Activated naive CD4-positive, alpha-beta T cell treated with anti-CD3 and anti-CD28 coated beads, Interleukin-2, amount 10 ng/mL, durations not matched to agents 7 days and 5 days (primary cell): ENCODE data around the gene NCOA5.
"Not testable (repeated sequence)": the region's sequence is repeated elsewhere in the genome, so short reads cannot be mapped to it uniquely, and the experiment has no call there.

Experiments
- CTCF ChIA-PET: fragments of 350-600 bp; sonication (Branson Sonifier 250); formaldehyde crosslinking; loops from one replicate; lab custom pipeline; 2021; ENCODE audit warnings: antibody characterized with exemption; lab: Charles Lee
- DNase-seq: peaks from one replicate; pipeline ENCODE4 v3.0.0-alpha.2; 2020
- H3K27ac Mint-ChIP-seq: one replicate; pipeline ENCODE4 v1.8.0; 2021; ENCODE audit warnings: mild to moderate bottlenecking, moderate library complexity, mixed read lengths
- H3K27me3 Mint-ChIP-seq: one replicate; pipeline ENCODE4 v1.8.0; 2021; ENCODE audit warnings: mild to moderate bottlenecking, mixed read lengths
- H3K36me3 Mint-ChIP-seq: one replicate; pipeline ENCODE4 v1.8.0; 2021; ENCODE audit warnings: mixed read lengths
- H3K4me1 Mint-ChIP-seq: one replicate; pipeline ENCODE4 v1.8.0; 2021; ENCODE audit warnings: mixed read lengths
- H3K4me3 Mint-ChIP-seq: one replicate; pipeline ENCODE4 v1.8.0; 2021; ENCODE audit warnings: mild to moderate bottlenecking, moderate library complexity, mixed read lengths
- H3K9me3 Mint-ChIP-seq: one replicate; pipeline ENCODE4 v1.8.0; 2021; ENCODE audit warnings: mixed read lengths

Gene NCOA5

GRCh38 chr20:46091622-46092535 lies 2.1 kb upstream of the NCOA5 start:
- peaks cover 31% of the 10 kb centered on the region for H3K4me1 Mint-ChIP-seq
- not testable (repeated sequence) for H3K27ac Mint-ChIP-seq, H3K4me3 Mint-ChIP-seq, DNase-seq, H3K36me3 Mint-ChIP-seq, H3K9me3 Mint-ChIP-seq, H3K27me3 Mint-ChIP-seq
- CTCF ChIA-PET: interaction anchor here (0.8 to 1.1 kb wide), 2 partner anchors 65 to 79 kb away, joined by 3 read pairs; no protein-coding TSS in a partner anchor

- peaks cover 44% of the 10 kb centered on the region for H3K4me1 Mint-ChIP-seq
- peak overlapping the region; percentile 88 for H3K27ac Mint-ChIP-seq
- peaks cover 7% of the 10 kb centered on the region for H3K36me3 Mint-ChIP-seq
- H3K27me3 Mint-ChIP-seq: no peaks in the 10 kb centered on the region
- peak overlapping the region; percentile 83 for H3K4me3 Mint-ChIP-seq
- CTCF ChIA-PET: interaction anchor here (0.8 to 2.3 kb wide), 5 partner anchors 9 to 76 kb away, joined by 3 to 17 read pairs (median 5); no protein-coding TSS in a partner anchor
- DNase-seq: no peak
- no peaks in the 10 kb centered on the region for H3K9me3 Mint-ChIP-seq
Observed at GRCh38 chr20:46089167-46089416, 670 bp downstream of the NCOA5 start.

- H3K4me1 Mint-ChIP-seq: peaks cover 44% of the 10 kb centered on the region
- CTCF ChIA-PET: interaction anchor here (0.8 to 2.3 kb wide), 6 partner anchors 8 to 102 kb away, joined by 3 to 17 read pairs (median 5); no protein-coding TSS in a partner anchor
- no peak for DNase-seq
- peak overlapping the region; percentile 83 for H3K4me3 Mint-ChIP-seq
- H3K36me3 Mint-ChIP-seq: peaks cover 7% of the 10 kb centered on the region
- H3K27me3 Mint-ChIP-seq: no peaks in the 10 kb centered on the region
- no peaks in the 10 kb centered on the region for H3K9me3 Mint-ChIP-seq
- peak overlapping the region; percentile 88 for H3K27ac Mint-ChIP-seq
Observed at GRCh38 chr20:46088409-46089166, 1.2 kb downstream of the NCOA5 start.

GRCh38 chr20:46087161-46087560 lies 2.6 kb downstream of the NCOA5 start:
- no peak for DNase-seq
- Mint-ChIP-seq H3K36me3 (peaks cover 7% of the 10 kb centered on the region), H3K9me3 (no peaks in the 10 kb centered on the region), H3K27ac (no peak overlapping the region), H3K27me3 (no peaks in the 10 kb centered on the region), H3K4me1 (peaks cover 44% of the 10 kb centered on the region), H3K4me3 (no peak overlapping the region)
- CTCF ChIA-PET: interaction anchor here (2.0 to 2.3 kb wide), 2 partner anchors 63 to 72 kb away, joined by 5 to 17 read pairs; no protein-coding TSS in a partner anchor

- CTCF ChIA-PET: interaction anchor here (0.8 to 1.8 kb wide), 4 partner anchors 63 to 98 kb away, joined by 3 to 8 read pairs (median 4); no protein-coding TSS in a partner anchor
- H3K27me3 Mint-ChIP-seq: no peaks in the 10 kb centered on the region
- no peak overlapping the region for H3K4me3 Mint-ChIP-seq
- no peak overlapping the region for H3K27ac Mint-ChIP-seq
- no peak for DNase-seq
- H3K4me1 Mint-ChIP-seq: peaks cover 40% of the 10 kb centered on the region
- H3K9me3 Mint-ChIP-seq: no peaks in the 10 kb centered on the region
- peaks cover 7% of the 10 kb centered on the region for H3K36me3 Mint-ChIP-seq
Observed at GRCh38 chr20:46085179-46085851, 4.4 kb downstream of the NCOA5 start.

GRCh38 chr20:46084805-46085178 lies 5.0 kb downstream of the NCOA5 start:
- peaks cover 35% of the 10 kb centered on the region for H3K4me1 Mint-ChIP-seq
- H3K4me3 Mint-ChIP-seq: no peak overlapping the region
- CTCF ChIA-PET: interaction anchor here (0.8 to 1.8 kb wide), 4 partner anchors 62 to 98 kb away, joined by 3 to 8 read pairs (median 4); no protein-coding TSS in a partner anchor
- no peak for DNase-seq
- no peaks in the 10 kb centered on the region for H3K27me3 Mint-ChIP-seq
- H3K36me3 Mint-ChIP-seq: peaks cover 7% of the 10 kb centered on the region
- no peaks in the 10 kb centered on the region for H3K9me3 Mint-ChIP-seq
- no peak overlapping the region for H3K27ac Mint-ChIP-seq

GRCh38 chr20:46083531-46084061 lies 6.2 kb downstream of the NCOA5 start:
- no peak for DNase-seq
- Mint-ChIP-seq H3K36me3 (peaks cover 7% of the 10 kb centered on the region), H3K27ac (no peak overlapping the region), H3K27me3 (no peaks in the 10 kb centered on the region), H3K4me1 (peaks cover 31% of the 10 kb centered on the region), H3K4me3 (no peak overlapping the region), H3K9me3 (no peaks in the 10 kb centered on the region)
- CTCF ChIA-PET: interaction anchor here (1.8 kb wide), 1 partner anchor 96 kb away, joined by 8 read pairs; no protein-coding TSS in a partner anchor

GRCh38 chr20:46083101-46083500 lies 6.7 kb downstream of the NCOA5 start:
- Mint-ChIP-seq H3K27ac (no peak overlapping the region), H3K36me3 (peaks cover 6% of the 10 kb centered on the region), H3K4me1 (peaks cover 26% of the 10 kb centered on the region), H3K9me3 (no peaks in the 10 kb centered on the region), H3K4me3 (no peak overlapping the region), H3K27me3 (no peaks in the 10 kb centered on the region)
- DNase-seq: no peak
- CTCF ChIA-PET: interaction anchor here (1.0 kb wide), 1 partner anchor 16 kb away, joined by 3 read pairs; no protein-coding TSS in a partner anchor

GRCh38 chr20:46081074-46081473 lies 8.7 kb downstream of the NCOA5 start:
- no peak for DNase-seq
- Mint-ChIP-seq H3K27ac (no peak overlapping the region), H3K27me3 (no peaks in the 10 kb centered on the region), H3K36me3 (peaks cover 3% of the 10 kb centered on the region), H3K4me3 (no peak overlapping the region), H3K9me3 (no peaks in the 10 kb centered on the region), H3K4me1 (peaks cover 7% of the 10 kb centered on the region)
- CTCF ChIA-PET: interaction anchor here (1.5 kb wide), 1 partner anchor 66 kb away, joined by 3 read pairs; no protein-coding TSS in a partner anchor

- H3K27me3 Mint-ChIP-seq: no peaks in the 10 kb centered on the region
Observed at GRCh38 chr20:46078954-46079353, 10.8 kb downstream of the NCOA5 start.

GRCh38 chr20:46077642-46078305 lies 12.0 kb downstream of the NCOA5 start:
- H3K36me3 Mint-ChIP-seq: peaks cover 16% of the 10 kb centered on the region
- no peak overlapping the region for H3K27ac Mint-ChIP-seq
- no peak overlapping the region for H3K4me3 Mint-ChIP-seq
- DNase-seq: no peak
- CTCF ChIA-PET: no interaction called here
- no peaks in the 10 kb centered on the region for H3K9me3 Mint-ChIP-seq
- no peaks in the 10 kb centered on the region for H3K27me3 Mint-ChIP-seq
- peaks cover 2% of the 10 kb centered on the region for H3K4me1 Mint-ChIP-seq

More at GRCh38 chr20:46078954-46079353, 10.8 kb downstream of the NCOA5 start:
- CTCF ChIA-PET: interaction anchor here (0.7 kb wide), 1 partner anchor 10 kb away, joined by 3 read pairs; no protein-coding TSS in a partner anchor
- H3K27ac Mint-ChIP-seq: no peak overlapping the region
- peaks cover 13% of the 10 kb centered on the region for H3K36me3 Mint-ChIP-seq
- H3K4me3 Mint-ChIP-seq: no peak overlapping the region
- H3K9me3 Mint-ChIP-seq: no peaks in the 10 kb centered on the region
- no peak for DNase-seq
- H3K4me1 Mint-ChIP-seq: no peaks in the 10 kb centered on the region

- no peaks in the 10 kb centered on the region for H3K9me3 Mint-ChIP-seq
- no peak overlapping the region for H3K4me3 Mint-ChIP-seq
- H3K27me3 Mint-ChIP-seq: no peaks in the 10 kb centered on the region
- DNase-seq: no peak
- H3K27ac Mint-ChIP-seq: no peak overlapping the region
- H3K4me1 Mint-ChIP-seq: peaks cover 2% of the 10 kb centered on the region
- CTCF ChIA-PET: no interaction called here
- H3K36me3 Mint-ChIP-seq: peaks cover 16% of the 10 kb centered on the region
Observed at GRCh38 chr20:46076806-46077205, 13.0 kb downstream of the NCOA5 start.

- Mint-ChIP-seq H3K27me3 (no peaks in the 10 kb centered on the region), H3K9me3 (no peaks in the 10 kb centered on the region), H3K27ac (no peak overlapping the region), H3K4me3 (no peak overlapping the region), H3K4me1 (peaks cover 2% of the 10 kb centered on the region), H3K36me3 (peaks cover 18% of the 10 kb centered on the region)
- CTCF ChIA-PET: no interaction called here
- no peak for DNase-seq
Observed at GRCh38 chr20:46074006-46074405, 15.8 kb downstream of the NCOA5 start.
